GM13977 (cell line): ENCODE measurements around the gene CARD14.

ENCODE experiments used
- DNase-seq: peaks from one replicate; pipeline ENCODE4 v3.0.0; 2012; ENCODE audit warnings: low spot score
- in situ Hi-C: fragments of 300-500 bp; cut with MboI; formaldehyde crosslinking; loops from one replicate; pipeline ENCODE4 v1.12.0; 2022; ENCODE audit warnings: low sequenced_read_pairs, low pct_unique_long_range_greater_than_20kb, mixed read lengths, inconsistent platforms; ENCODE audit not compliant: unreplicated experiment
- TF ChIP-seq, protein P1 (sequence below): IDR thresholded peaks from 2 replicates; pipeline ENCODE4 v1.5.1; 2012; ENCODE audit warnings: mild to moderate bottlenecking, control low read depth; ENCODE audit not compliant: insufficient read depth; ENCODE audit errors: extremely low read depth, missing control alignments

The CARD14 gene

GRCh38 chr17:80212511-80212910 is 42.7 kb downstream of the CARD14 start:
- TF ChIP-seq, protein P1, sequence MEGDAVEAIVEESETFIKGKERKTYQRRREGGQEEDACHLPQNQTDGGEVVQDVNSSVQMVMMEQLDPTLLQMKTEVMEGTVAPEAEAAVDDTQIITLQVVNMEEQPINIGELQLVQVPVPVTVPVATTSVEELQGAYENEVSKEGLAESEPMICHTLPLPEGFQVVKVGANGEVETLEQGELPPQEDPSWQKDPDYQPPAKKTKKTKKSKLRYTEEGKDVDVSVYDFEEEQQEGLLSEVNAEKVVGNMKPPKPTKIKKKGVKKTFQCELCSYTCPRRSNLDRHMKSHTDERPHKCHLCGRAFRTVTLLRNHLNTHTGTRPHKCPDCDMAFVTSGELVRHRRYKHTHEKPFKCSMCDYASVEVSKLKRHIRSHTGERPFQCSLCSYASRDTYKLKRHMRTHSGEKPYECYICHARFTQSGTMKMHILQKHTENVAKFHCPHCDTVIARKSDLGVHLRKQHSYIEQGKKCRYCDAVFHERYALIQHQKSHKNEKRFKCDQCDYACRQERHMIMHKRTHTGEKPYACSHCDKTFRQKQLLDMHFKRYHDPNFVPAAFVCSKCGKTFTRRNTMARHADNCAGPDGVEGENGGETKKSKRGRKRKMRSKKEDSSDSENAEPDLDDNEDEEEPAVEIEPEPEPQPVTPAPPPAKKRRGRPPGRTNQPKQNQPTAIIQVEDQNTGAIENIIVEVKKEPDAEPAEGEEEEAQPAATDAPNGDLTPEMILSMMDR, result no peak
- DNase-seq, result no peak
- in situ Hi-C loops, result no loop called here

- no peak for DNase-seq
- TF ChIP-seq, protein P1, result no peak
- in situ Hi-C loops, result no loop called here
Measured at GRCh38 chr17:80212962-80213642, 43.3 kb downstream of the CARD14 start.

- no peak for DNase-seq
- in situ Hi-C loops, result no loop called here
- TF ChIP-seq, protein P1, result no peak
Measured at GRCh38 chr17:80213643-80213975, 43.8 kb downstream of the CARD14 start.

DNA sequence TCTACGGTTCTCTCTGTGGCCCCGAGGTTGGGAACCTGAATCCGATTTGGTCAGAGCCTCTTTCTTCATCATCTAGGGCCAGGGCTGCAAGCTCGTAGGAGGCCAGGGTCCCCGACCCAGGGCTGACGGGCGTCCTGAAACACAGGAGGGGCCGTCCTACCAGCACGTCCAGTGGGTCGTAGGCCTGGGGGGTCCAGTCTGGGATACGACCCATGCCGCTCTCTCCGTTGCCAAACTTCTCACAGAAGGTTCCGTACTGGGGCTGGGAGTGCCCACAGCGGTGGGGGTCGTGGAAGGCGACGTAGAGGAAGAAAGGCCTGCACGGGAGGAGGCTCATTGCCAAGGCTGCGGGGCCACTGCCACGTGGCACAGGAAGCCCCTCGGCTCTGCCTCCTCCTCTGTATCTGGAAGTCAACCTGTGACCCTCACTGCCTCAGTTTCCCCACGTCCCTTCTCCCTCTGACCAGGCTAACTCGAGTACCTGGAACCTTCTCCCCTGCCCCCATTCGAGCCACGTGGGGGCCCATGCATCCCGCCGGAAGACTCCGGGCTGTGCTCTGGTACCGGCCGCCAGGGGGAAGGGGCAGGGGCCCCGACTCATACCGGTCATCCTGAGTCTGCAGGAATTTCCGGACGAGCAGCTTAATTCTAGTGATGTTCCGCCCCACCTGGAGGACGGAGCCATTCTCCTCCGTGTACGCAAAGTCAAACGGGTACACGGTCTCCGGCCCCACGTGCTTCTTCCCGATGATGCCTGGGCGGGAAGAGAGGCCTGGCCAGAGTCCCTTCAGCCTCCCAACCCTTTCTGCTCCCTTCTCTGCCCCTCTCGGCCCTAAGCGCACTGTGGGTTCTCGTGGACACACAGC is 44.4 kb downstream of the CARD14 start:
- TF ChIP-seq, protein P1, result no peak
- DNase-seq, result no peak
- in situ Hi-C loops, result no loop called here

GRCh38 chr17:80214878-80215210 is 45.0 kb downstream of the CARD14 start:
- in situ Hi-C loops, result no loop called here
- no peak for DNase-seq
- TF ChIP-seq, protein P1, result no peak

DNA sequence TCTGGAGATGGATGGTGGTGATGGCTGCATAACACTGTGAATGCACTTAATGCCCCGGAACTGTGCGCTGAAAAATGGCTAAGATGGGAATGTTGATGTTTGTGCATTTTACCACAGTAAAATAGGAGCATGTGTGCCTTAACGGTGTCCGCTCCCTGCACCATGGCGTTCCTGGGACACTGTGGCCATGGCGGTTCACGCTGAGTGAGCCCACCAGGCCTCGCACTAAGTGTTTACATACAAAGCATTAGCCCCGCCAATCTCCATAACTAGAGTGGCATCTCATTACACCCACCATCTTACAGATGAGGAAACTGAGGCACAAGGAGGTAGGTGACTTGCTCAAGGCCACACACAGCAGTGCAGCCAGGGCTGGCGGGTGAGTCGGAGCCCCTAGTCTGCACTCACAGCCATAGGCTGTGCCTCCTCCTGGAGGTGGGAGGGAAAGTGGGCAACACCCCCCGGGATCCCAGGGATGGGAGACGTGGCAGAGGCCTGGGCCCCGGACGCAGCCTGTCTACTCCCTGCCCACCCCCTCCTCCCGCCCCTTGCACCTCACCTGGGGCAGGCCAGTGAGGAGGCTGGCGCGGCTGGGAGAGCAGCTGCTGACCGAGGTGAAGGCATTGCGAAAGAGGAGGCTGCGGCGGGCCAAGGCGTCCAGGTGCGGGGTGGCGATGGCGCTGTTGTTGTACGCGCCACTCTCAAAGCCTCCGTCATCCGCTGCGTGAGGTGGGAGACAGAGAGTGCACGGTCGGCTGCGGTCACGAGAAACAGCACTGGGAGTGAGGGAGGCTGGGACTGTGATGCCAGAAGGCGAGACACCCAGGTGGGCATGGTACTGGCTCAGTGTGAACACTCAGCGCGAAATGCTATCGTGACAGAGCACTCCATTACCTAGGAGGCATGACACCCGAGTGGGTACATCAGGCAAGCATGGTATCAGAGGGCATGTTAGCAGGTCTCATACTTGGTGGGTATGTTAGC is 46.9 kb downstream of the CARD14 start:
- in situ Hi-C loops, result no loop called here
- no peak for DNase-seq
- TF ChIP-seq, protein P1, result no peak
